Measurements from ENCODE around the gene IDI1. TPM values are rescaled to one million over a fixed set of nuclear protein-coding genes. Genes with fewer than 3 reads are reported as not detected.
A peak's percentile ranks its signal among the peaks of the same experiment; 100 is the strongest.

IDI1 gene
- total RNA-seq, result 180 TPM

DNA sequence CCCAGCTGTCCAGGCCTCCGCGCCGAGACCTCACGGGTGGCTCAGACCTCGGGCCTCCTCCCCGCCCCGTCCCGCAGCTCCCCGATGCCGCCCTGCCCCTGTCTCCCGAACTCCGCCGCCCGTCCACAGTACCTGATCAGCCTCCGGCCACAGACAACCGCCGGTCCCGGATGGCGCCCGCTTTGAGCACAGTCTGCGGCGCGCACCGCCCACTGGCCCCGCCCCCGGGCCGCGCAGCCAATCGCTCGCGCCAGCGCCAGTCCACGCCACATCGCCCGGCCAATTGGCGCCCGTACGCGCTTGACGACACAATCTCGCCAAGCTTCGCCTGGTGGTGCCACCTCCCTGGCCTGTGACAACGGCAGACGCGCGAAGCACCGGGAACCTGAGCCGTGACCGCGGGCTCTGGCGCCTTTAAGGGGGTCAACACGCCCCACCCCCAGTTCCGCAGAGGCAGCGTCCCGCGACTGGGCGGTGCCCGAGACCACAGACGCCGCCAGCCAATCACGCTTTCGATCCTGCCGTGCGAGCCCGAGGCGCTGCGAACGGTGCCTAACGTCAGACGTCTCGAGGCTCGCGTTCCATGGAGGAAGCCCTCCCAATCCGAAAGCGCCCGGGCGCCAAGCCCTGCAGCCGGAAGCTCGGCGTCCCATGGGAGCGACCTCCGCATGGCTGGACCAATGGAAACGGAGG is at the start of gene IDI1:
TSS of gene IDI1 (minus strand) at position 388 of the 693 bp plus-strand sequence. CDS start at position 272, 116 bp downstream.
- H3K4me1 ChIP-seq (ENCODE audit: insufficient read depth, low read length), result peaks cover 65% of the 10 kb centered on the region
- peak within 1 kb of the TSS; percentile 76 for H3K4me3 ChIP-seq (ENCODE audit: low read length)
- H3K27me3 ChIP-seq (ENCODE audit: insufficient read depth, low read length), result no peaks in the 10 kb centered on the region
- no peaks in the 10 kb centered on the region for H3K9me3 ChIP-seq (ENCODE audit: low read depth, low read length)

DNA sequence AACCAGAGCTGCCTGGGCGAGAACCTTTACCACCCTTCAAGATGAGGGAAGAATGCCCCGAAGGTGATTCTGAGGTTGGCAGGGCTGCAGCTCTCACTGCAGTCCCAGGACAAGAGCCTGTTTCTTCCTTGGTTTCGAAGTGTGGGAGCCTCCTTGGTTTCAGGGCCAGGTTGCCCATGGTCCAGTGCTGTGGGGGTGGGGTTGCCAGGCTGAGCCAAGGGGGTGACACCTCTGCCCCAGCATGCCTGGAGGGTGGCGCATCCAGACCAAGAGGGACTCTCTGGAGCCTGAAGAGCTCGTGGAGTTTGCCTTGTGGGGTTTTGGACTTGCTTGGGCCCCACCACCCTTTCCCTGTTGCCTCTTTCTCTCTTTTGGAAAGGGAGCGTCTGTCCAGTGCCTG is 48.5 kb upstream of the IDI1 start:
- Histone ChIP-seq H3K27me3 (ENCODE audit: insufficient read depth, low read length) (no peaks in the 10 kb centered on the region), H3K4me3 (ENCODE audit: low read length) (no peak overlapping the region), H3K4me1 (ENCODE audit: insufficient read depth, low read length) (no peaks in the 10 kb centered on the region), H3K9me3 (ENCODE audit: low read depth, low read length) (no peaks in the 10 kb centered on the region)

DNA sequence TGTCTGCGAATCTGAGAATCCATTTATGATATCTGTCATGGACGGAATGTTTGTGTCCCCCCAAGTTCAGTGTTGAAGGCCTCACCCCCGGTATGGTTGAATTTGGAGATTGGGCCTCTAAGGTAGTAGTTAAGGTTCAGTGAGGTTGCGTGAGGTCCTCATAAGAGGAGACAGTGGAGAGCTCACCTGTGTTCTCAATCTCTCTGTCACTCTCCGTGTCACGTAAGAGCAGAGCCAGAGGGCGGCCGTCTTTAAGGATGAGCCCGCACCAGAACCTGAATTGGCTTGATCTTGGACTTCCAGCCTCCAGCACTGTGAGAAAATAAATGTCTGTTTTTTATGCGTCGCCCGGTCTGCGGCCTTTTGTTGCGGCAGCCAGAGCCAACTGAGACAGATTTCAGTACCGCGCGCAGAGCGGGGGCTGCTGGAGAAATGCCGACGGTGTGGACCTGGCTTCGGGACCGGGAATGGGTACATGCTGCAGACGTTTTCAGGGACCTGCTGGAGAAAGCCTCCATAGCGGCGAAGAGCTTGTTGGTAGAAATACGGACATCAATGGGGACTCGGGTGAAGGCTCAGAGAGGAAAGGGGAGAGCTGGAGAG is 47.5 kb upstream of the IDI1 start:
- H3K9me3 ChIP-seq (ENCODE audit: low read depth, low read length), result no peaks in the 10 kb centered on the region
- H3K4me3 ChIP-seq (ENCODE audit: low read length), result no peak overlapping the region
- H3K4me1 ChIP-seq (ENCODE audit: insufficient read depth, low read length), result no peaks in the 10 kb centered on the region
- no peaks in the 10 kb centered on the region for H3K27me3 ChIP-seq (ENCODE audit: insufficient read depth, low read length)

DNA sequence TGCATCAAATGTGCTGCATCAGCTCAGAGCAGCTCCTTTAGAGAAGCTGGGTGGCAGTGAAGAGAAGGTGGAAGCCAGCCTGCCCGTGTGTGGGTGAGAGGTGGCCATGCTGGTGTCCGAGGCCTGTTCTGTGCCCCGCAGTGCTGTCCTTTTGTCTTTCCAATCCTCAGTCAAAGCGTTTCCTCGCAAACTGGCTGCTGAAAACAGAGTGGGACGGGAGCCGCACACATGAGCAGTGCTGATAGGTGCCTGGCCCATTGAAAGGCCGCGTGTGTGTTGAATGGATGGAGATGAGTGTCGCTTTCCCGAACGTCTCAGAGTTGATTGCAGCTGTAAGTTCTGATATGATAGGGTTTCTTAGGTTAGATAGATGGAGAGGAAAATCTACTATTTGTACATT is 46.6 kb upstream of the IDI1 start:
- H3K4me1 ChIP-seq (ENCODE audit: insufficient read depth, low read length), result no peaks in the 10 kb centered on the region
- no peak overlapping the region for H3K4me3 ChIP-seq (ENCODE audit: low read length)
- H3K9me3 ChIP-seq (ENCODE audit: low read depth, low read length), result no peaks in the 10 kb centered on the region
- no peaks in the 10 kb centered on the region for H3K27me3 ChIP-seq (ENCODE audit: insufficient read depth, low read length)

DNA sequence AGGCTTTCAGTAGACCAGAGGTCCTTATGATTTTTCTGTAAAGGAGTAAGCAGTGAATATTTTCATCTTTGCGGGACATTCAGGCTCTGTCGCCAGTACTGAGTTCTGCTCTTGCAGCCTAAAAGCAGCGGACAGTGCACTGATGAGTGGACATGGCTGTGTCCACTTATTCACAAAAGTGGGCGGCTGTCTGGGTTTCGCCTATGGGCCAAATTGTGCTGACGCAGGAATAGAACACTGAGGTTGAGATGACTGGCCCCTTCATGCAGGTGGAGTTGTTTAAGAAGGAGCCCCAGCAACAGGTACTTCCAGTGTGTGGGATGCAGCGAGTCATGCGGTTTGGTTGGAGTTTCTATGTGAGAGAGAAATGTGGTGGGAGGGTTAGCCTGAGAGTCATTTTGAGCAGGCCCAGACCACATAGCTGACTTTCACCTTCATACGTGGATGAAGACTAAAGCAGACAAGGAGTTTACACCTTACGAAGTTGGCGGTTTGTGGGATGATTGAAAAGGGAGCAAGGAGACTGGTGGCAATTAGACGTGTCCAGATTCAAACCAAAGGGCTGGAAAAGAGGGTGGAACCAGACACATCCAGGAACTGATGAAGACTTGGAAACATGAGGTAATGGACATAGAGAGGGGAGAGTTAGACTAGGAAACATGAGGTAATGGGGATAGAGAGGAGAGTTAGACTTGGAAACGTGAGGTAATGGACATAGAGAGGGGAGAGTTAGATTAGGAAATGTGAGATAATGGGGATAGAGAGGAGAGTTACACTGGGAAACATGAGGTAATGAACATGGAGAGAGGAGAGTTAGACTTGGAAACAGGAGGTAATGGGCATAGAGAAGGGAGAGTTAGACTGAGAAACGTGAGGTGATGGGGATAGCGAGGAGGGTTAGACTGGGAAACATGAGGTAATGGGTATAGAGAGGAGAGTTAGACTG is 45.5 kb upstream of the IDI1 start:
- Histone ChIP-seq H3K4me1 (ENCODE audit: insufficient read depth, low read length) (no peaks in the 10 kb centered on the region), H3K9me3 (ENCODE audit: low read depth, low read length) (no peaks in the 10 kb centered on the region), H3K4me3 (ENCODE audit: low read length) (no peak overlapping the region), H3K27me3 (ENCODE audit: insufficient read depth, low read length) (no peaks in the 10 kb centered on the region)

DNA sequence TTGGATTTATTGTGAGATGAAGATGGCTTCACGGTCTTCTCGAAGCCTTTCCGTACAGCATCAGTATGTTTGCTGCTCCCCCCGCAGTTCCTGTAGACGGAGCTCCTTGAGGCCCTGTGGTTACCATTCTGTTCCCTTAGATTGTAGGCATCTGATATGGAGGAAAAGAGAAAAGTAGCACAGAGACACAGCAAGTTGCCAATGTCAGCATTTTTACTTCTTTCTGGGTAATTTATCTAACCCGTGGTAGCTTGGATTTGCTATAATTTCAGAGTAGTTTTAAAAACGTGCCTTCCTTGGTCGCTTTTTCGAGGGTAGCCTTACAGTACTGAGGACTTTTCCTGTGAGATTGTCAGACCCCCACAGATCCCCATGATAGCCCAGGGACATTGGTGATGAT is 44.8 kb upstream of the IDI1 start:
- H3K4me1 ChIP-seq (ENCODE audit: insufficient read depth, low read length), result no peaks in the 10 kb centered on the region
- no peak overlapping the region for H3K4me3 ChIP-seq (ENCODE audit: low read length)
- no peaks in the 10 kb centered on the region for H3K27me3 ChIP-seq (ENCODE audit: insufficient read depth, low read length)
- no peaks in the 10 kb centered on the region for H3K9me3 ChIP-seq (ENCODE audit: low read depth, low read length)

DNA sequence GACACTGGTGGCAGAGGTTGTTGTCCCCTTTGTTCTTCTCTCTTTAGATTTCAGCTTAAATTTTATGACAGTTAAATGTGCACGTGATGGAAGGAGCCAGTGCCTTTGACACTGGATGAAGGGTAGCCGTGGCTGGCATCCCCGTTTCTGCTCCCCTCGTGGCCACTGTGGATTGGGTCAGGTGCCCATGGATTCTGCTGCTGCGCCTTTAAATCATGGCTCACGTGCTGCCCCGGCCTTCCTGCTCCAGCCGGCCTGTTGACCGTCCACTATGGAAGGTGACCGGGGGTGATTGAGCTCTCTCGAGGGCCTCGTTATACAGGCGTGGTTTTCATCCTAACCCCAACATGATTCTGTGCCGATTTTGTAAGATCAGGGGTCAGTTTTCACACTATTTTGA is 41.8 kb upstream of the IDI1 start:
- Histone ChIP-seq H3K9me3 (ENCODE audit: low read depth, low read length) (no peaks in the 10 kb centered on the region), H3K4me1 (ENCODE audit: insufficient read depth, low read length) (no peaks in the 10 kb centered on the region), H3K4me3 (ENCODE audit: low read length) (no peak overlapping the region), H3K27me3 (ENCODE audit: insufficient read depth, low read length) (no peaks in the 10 kb centered on the region)

DNA sequence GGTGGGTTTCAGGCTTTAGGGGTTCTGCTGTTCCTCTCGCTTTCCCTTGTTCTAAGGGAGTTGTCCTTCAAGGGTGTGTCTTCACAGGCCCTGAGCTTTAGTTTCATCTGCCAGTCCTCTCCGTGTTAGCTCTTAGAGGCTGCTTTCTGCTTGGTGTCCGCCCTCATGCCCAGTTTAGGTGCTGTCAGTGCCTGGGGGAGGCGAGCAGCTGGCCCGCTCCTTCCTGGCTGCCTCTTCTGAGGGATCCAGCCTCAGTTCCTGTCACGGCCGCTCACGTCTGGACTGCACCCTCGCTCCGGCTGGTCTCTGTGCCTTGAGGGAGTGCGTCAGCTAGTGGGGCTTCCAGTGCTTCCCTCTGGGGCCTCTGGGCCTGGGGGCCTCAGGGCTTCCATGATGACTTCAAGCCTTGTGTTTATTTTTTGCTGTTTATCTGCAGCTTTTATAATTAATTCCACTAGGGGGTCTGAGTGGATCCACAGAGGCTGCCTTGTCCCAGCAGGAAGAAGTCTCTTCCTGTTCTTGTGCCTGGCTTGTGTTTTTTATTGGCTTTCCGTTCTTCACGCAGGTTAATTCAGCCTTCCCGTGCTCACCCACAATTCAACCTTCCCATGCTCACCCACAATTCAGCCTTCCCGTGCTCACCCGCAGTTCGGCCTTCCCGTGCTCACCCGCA is 40.2 kb upstream of the IDI1 start:
- no peak overlapping the region for H3K4me3 ChIP-seq (ENCODE audit: low read length)
- no peaks in the 10 kb centered on the region for H3K27me3 ChIP-seq (ENCODE audit: insufficient read depth, low read length)
- no peaks in the 10 kb centered on the region for H3K9me3 ChIP-seq (ENCODE audit: low read depth, low read length)
- H3K4me1 ChIP-seq (ENCODE audit: insufficient read depth, low read length), result no peaks in the 10 kb centered on the region

DNA sequence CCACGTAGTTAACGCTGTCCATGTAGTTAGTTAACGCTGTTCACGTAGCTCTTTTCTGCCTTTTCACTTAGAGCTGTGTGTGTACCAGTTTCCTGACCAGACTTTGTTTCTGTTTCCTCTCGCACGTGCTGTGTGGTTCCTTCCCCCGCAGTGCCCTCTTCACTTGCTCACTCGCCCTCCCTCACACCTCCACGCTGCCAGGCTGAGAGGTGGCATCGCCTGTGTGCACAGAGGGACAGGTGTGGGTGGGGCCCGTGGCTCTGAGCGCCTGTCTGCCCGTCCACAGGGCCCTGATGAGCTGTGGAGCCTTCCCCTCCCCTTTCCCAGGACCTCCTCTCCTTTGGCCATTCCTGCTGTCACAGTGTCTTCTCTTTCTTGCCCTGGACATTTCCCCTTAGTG is 37.9 kb upstream of the IDI1 start:
- Histone ChIP-seq H3K4me1 (ENCODE audit: insufficient read depth, low read length) (no peaks in the 10 kb centered on the region), H3K9me3 (ENCODE audit: low read depth, low read length) (no peaks in the 10 kb centered on the region), H3K27me3 (ENCODE audit: insufficient read depth, low read length) (no peaks in the 10 kb centered on the region), H3K4me3 (ENCODE audit: low read length) (no peak overlapping the region)

DNA sequence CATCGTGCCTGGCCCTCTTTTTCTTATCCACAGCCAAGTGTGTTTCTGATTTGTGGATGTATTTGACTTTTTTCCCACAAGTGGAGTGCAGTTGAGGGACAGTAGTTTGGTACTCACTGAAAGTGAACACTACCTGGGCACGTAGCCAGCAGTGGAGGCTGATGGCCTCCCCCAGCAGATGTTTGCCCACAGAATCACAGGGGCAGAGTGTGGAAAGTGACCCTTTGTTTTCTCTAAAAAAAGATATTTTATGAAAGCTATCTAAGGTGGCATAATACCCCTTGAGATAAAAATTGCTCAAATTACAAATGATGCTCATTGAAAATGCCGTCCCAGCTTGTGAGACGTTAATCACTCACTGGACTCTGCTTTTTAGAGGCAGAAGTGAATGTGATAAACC is 36.3 kb upstream of the IDI1 start:
- no peaks in the 10 kb centered on the region for H3K27me3 ChIP-seq (ENCODE audit: insufficient read depth, low read length)
- H3K9me3 ChIP-seq (ENCODE audit: low read depth, low read length), result no peaks in the 10 kb centered on the region
- H3K4me3 ChIP-seq (ENCODE audit: low read length), result no peak overlapping the region
- no peaks in the 10 kb centered on the region for H3K4me1 ChIP-seq (ENCODE audit: insufficient read depth, low read length)

DNA sequence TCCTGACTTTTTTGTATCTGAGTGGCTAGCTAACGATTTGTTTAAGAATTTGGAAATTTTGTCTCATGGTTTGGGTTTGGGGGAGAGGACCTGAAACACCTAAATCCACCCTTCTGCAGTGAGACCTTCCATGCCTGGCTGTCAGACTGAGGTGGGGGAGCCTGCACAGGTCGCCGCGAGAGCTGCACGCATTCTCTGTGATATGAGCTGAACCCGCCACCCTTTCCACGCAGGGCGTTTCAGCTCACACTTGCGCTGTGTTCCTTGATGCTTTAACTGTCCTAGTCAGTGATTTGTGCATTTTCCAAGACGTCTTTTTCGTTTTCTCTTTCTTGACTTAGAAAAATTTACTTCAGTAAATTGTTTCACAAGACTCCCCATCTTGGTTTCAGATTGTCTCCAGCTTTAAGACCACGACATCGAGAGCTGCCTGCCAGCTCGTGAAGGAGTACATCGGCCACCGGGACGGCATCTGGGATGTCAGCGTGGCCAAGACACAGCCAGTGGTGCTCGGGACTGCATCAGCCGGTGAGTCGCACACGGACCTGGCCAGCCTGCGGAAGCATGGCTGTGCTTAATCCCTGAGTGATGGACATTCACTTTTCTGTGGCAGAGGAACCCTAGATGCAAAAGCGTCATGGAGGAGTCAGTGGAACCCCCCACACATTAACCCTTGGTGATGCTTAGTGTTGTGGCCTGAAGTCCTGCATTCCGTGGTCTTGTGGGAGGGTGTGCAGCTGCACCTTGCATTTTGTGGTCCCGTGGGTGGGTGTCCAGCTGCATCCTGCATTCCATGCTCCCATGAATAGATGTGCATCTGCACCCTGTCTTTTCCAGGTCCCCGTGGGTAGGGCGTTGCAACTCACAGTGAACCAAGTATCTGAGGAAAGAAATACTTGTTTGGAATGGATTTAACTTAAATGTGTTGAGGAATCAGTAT is 35.4 kb upstream of the IDI1 start:
- Histone ChIP-seq H3K4me3 (ENCODE audit: low read length) (no peak overlapping the region), H3K9me3 (ENCODE audit: low read depth, low read length) (no peaks in the 10 kb centered on the region), H3K27me3 (ENCODE audit: insufficient read depth, low read length) (no peaks in the 10 kb centered on the region), H3K4me1 (ENCODE audit: insufficient read depth, low read length) (no peaks in the 10 kb centered on the region)

DNA sequence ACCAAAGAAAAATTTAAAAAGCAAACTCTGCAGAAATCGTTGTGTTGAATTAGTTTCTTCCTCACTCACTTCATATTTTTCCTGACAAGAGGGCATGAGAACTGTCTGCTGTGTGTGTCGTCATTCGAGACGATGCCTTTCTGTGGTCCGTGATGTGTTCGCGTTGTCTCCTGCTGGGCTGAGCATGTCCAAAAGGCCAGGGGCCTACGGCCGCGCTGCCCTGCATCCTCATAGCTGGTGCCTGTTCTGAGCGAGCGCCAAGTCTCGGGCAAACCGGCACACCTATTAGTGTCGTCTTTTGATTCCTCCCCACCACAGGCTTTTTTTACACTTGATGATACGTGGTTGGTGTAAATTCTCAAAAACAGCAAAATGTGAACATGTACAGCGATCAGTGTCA is 34.7 kb upstream of the IDI1 start:
- Histone ChIP-seq H3K27me3 (ENCODE audit: insufficient read depth, low read length) (no peaks in the 10 kb centered on the region), H3K4me3 (ENCODE audit: low read length) (no peak overlapping the region), H3K4me1 (ENCODE audit: insufficient read depth, low read length) (no peaks in the 10 kb centered on the region), H3K9me3 (ENCODE audit: low read depth, low read length) (no peaks in the 10 kb centered on the region)

DNA sequence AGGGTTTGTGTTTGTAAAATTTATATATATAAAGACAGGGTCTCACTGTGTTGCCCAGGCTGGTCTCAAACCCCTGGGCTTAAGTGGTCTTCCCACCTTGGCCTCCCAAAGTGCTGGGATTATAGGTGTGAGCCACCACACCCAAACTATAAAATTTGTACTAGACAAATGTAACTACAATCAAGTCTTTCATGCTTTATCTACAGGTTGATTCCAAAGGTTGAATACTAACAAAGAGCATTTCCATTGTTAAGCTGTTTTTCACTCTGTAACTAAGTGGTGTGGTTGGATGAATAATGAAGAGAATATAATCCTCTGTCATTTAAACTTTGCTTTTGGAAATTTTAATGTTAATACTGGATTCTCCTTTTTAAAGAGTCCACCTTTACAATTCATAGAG is 29.7 kb upstream of the IDI1 start:
- Histone ChIP-seq H3K9me3 (ENCODE audit: low read depth, low read length) (no peaks in the 10 kb centered on the region), H3K4me3 (ENCODE audit: low read length) (no peak overlapping the region), H3K27me3 (ENCODE audit: insufficient read depth, low read length) (no peaks in the 10 kb centered on the region), H3K4me1 (ENCODE audit: insufficient read depth, low read length) (no peaks in the 10 kb centered on the region)

DNA sequence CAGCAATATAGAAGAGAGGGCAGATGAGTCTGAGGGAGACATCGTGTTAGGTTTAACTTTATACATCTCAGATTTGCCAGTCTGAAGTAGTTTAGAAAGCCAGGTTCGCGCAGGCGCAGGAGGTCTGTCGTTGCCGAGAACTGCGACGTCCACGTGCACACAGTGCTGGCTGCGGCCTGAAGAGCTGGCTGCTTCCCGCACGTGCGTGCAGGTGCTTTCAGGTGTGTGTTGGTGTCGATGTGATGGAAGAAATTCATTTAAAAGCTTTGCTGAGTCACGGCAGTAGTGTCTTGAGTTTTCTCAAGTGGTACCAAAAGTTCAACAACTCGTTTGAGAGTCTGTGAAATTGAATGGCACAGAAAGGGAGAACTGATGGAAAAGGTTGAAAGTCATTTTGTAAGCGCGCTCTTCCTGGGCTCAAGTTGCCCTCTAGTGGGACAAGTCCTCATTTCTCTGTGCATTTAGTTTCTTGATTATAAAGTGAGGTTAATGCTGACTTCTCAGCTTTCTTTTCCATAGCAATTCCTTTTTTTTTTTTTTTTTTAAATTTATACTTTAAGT is 25.9 kb upstream of the IDI1 start:
- Histone ChIP-seq H3K4me1 (ENCODE audit: insufficient read depth, low read length) (peaks cover 7% of the 10 kb centered on the region), H3K27me3 (ENCODE audit: insufficient read depth, low read length) (no peaks in the 10 kb centered on the region), H3K9me3 (ENCODE audit: low read depth, low read length) (no peaks in the 10 kb centered on the region), H3K4me3 (ENCODE audit: low read length) (no peak overlapping the region)

All from mononuclear cell (primary cell).